Pancreas (tissue), 10 donors: ENCODE measurements around the gene SEMA4D. TPM values are rescaled to one million over a fixed set of nuclear protein-coding genes. Genes with fewer than 3 reads are reported as not detected.

Source experiments
- ATAC-seq, 4 donors: fragments of 200-7000 bp; cut with Tn5 transposase; one replicate each; pipeline versions ENCODE4 v1.8.0 to v1.9.1; 2020; ENCODE audit warnings: mild to moderate bottlenecking in 4 of 4, moderate library complexity in 4 of 4
- DNase-seq, 6 donors: peaks; one replicate each; pipeline ENCODE4 v3.0.0-alpha.2; 2020
- FAIRE-seq: peaks from 2 replicates; lab custom pipeline; 2012; peaks lifted over from hg19 to GRCh38; lab: Jason Lieb, UNC
- H3K27ac ChIP-seq, 4 donors: fragments of 200-600 bp; sonication (generic); 1 replicate in 3 of 4; 2 replicates in 1 of 4; pipeline versions ENCODE4 v1.5.0 to v1.8.0; 2020
- H3K27me3 ChIP-seq, 4 donors: fragments of 200-600 bp; one replicate each; pipeline ENCODE4 v1.8.0; 2021
- H3K36me3 ChIP-seq, 3 donors: fragments of 200-600 bp; sonication (generic) in 1 of 3; one replicate each; pipeline versions ENCODE4 v1.5.0 to v1.8.0; 2020 to 2021
- H3K4me1 ChIP-seq, 3 donors: fragments of 200-600 bp; one replicate each; pipeline ENCODE4 v1.8.0; 2021
- H3K4me3 ChIP-seq, 4 donors: fragments of 200-600 bp; sonication (generic) in 2 of 4; one replicate each; pipeline versions ENCODE4 v1.5.0 to v1.8.0; 2020 to 2021
- H3K9me3 ChIP-seq, 4 donors: fragments of 200-600 bp; one replicate each; pipeline ENCODE4 v1.8.0; 2021
- WGBS, 2 donors: extraction: QIAGEN DNeasy Blood & Tissue Kit; methylation state at CpG; one replicate each; pipeline ENCODE4 v1.1.7; 2013; 5-methylcytosine and 5-hydroxymethylcytosine counted together
- intact Hi-C, 3 donors: fragments of 100-400 bp; cut with DNase I; formaldehyde crosslinking; loops; one replicate each; pipeline versions ENCODE4 v1.11.1 to v1.14.2; 2022
- polyA plus RNA-seq, 2 donors: library from polyadenylated mRNA; stranded (reverse); fragments of 200-250 nt; gene quantifications; one replicate each; pipeline ENCODE4 v1.2.3, GENCODE V29; 2013
- total RNA-seq, 6 donors: library from RNA; stranded (reverse); fragmentation: NEBNext Ultra II Directional in 4 of 6; extraction: Animal tissue kit (Norgen Biotek cat#: 25700) in 4 of 6; gene quantifications; one replicate each; pipeline versions ENCODE4 v1.2.1 to v1.2.4, GENCODE V29; 2021 to 2023
- TF ChIP-seq, protein P1 (sequence below), 4 donors: fragments of 200-600 bp; sonication (generic) in 3 of 4; IDR thresholded peaks; one replicate each; pipeline versions ENCODE4 v1.5.0 to v1.8.0; 2021; ENCODE audit warnings: antibody characterized with exemption in 4 of 4
- donor health status: healthy with polysubstance abuse.
- donor health status: DM: no; HTN: no; CAD: no; lungs with moderate emphysema.
- donor health status: DM: no; HTN: no; CAD: no.
- donor health status: control.
- donor health status: control.
- donor health status: Bipolar disorder and iron deficiency.
- donor health status: DM: yes; HTN: yes; CAD: no.
- donor health status: DM: no; HTN: no; CAD: no.
- donor health status: DM: no; HTN: no; CAD: no.
- donor health status: DM: yes; HTN: yes; CAD: no.

Gene SEMA4D
- total and polyA plus RNA-seq, 8 donors: 7.1 to 29.7 (median 12.9) TPM

DNA sequence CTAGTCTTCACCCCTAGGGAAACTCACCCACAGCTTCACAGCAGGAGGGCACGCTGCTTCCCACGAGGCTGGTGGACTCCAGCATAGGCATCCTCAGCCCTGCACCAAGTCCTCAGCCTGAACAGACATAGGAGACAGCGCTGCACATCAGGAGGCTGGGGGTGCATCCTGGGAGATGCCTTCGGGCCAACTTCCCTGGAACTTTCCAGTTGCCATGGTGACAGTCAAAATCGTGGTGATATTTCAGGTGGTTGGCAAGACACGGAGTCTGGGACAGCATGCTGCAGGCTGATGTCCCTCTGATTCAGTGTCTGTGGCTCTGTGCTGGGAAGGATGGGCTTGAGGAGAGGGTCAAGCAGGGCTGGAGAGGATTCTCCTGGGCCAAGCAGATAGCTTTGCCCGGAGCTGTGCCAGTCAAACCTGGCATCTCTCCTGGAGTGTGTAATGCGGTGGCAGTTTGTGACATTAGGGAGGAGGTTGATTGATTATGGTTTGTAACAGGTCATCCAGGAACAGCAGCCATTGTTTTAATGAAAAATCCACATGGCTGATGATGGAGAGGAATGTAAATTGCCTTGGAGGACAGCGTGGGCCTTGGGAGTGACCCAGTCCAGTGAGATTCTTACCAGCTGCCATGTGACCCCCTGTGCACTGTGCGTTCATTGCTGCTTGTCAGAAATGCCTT is 35.6 kb upstream of the SEMA4D start:
- H3K4me3 ChIP-seq: no peak overlapping the region
- H3K27ac ChIP-seq: peak overlapping the region in 1 of 4 donors; percentile 28
- peak in 1 of 6 donors; percentile 33 for DNase-seq
- peak; percentile 51 to 74 (median 61) for ATAC-seq
- FAIRE-seq: no peak
- no peaks in the 10 kb centered on the region for H3K27me3 ChIP-seq
- TF ChIP-seq, protein P1, sequence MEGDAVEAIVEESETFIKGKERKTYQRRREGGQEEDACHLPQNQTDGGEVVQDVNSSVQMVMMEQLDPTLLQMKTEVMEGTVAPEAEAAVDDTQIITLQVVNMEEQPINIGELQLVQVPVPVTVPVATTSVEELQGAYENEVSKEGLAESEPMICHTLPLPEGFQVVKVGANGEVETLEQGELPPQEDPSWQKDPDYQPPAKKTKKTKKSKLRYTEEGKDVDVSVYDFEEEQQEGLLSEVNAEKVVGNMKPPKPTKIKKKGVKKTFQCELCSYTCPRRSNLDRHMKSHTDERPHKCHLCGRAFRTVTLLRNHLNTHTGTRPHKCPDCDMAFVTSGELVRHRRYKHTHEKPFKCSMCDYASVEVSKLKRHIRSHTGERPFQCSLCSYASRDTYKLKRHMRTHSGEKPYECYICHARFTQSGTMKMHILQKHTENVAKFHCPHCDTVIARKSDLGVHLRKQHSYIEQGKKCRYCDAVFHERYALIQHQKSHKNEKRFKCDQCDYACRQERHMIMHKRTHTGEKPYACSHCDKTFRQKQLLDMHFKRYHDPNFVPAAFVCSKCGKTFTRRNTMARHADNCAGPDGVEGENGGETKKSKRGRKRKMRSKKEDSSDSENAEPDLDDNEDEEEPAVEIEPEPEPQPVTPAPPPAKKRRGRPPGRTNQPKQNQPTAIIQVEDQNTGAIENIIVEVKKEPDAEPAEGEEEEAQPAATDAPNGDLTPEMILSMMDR (IDR thresholded peaks at IDR 0.05): no peak
- no peaks in the 10 kb centered on the region for H3K36me3 ChIP-seq
- intact Hi-C loops: no loop called here
- 58 to 60% methylated on average over 10 of the region's 10 CpGs for WGBS, 2 donors
- H3K9me3 ChIP-seq: no peaks in the 10 kb centered on the region
- no peaks in the 10 kb centered on the region for H3K4me1 ChIP-seq

DNA sequence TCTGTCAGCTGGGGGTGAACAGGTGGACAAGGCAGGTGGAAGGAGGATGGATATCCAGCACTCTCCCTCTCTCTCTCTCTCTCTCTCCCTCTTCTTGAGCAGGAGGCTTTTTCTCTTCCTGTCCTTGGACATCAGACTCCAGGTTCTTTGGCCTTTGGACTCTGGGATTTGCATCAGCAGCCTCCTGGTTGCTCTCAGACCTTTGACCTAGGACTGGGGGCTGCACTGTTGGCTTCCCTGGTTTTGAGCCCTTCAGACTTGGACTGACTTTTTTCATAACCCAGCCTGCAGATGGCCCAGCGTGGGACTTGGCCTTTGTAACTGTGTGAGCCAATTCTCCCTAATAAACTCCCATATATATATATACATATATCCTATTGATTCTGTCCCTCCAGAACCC is 35.0 kb upstream of the SEMA4D start:
- Histone ChIP-seq H3K4me1 (no peaks in the 10 kb centered on the region), H3K27ac (no peak overlapping the region), H3K9me3 (no peaks in the 10 kb centered on the region), H3K36me3 (no peaks in the 10 kb centered on the region), H3K27me3 (no peaks in the 10 kb centered on the region), H3K4me3 (no peak overlapping the region)
- intact Hi-C loops: no loop called here
- DNase-seq: no peak
- 86 to 92% methylated on average over 1 of the region's 1 CpG for WGBS, 2 donors
- no peak for FAIRE-seq
- TF ChIP-seq, protein P1 (IDR thresholded peaks at IDR 0.05): no peak
- no peak for ATAC-seq

DNA sequence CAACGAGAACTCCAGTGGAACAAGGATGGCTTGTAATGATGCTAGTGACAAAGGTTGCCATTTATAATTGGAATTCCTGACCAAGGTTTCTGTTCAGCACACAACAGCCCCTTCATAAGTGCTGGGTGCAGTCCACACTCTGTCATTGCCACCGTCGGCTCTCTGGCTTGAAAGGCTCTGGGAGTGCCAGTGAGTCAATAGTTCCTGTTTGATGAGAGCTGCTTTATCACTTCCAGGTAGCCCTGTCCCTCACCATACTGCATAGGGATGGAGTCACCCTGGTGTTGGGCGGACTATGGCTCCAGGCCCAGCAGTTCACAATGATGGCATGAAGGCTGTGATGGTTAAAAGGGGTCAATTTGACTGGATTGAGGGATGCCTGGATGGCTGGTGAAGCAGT is 34.6 kb upstream of the SEMA4D start:
- intact Hi-C loops: no loop called here
- no peaks in the 10 kb centered on the region for H3K4me1 ChIP-seq
- no peak overlapping the region for H3K27ac ChIP-seq
- 54 to 56% methylated on average over 4 of the region's 4 CpGs for WGBS, 2 donors
- H3K27me3 ChIP-seq: no peaks in the 10 kb centered on the region
- DNase-seq: no peak
- TF ChIP-seq, protein P1 (IDR thresholded peaks at IDR 0.05): no peak
- no peaks in the 10 kb centered on the region for H3K9me3 ChIP-seq
- no peak for FAIRE-seq
- no peak overlapping the region for H3K4me3 ChIP-seq
- H3K36me3 ChIP-seq: no peaks in the 10 kb centered on the region
- peak in 3 of 4 donors; percentile 33 to 51 (median 48) for ATAC-seq

DNA sequence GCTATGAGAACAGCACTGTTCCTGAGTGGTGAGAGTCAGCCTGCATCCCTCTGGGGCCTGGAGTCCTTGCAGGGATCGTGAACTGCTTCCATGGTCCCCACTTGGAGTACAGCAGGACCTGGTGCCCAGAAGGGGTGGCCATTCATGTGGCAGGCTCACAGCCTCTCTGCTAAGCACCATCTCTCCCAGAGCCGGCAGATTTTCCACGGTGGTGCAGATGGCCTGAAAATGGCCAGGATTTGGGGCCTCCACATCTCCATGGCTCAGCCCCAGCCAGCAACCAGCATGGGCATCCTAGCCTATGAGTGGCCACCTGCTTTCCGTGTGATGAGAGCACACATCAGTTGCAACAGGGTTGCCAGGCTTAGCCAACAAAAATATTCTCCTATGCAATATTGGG is 33.9 kb upstream of the SEMA4D start:
- Histone ChIP-seq H3K36me3 (no peaks in the 10 kb centered on the region), H3K4me3 (no peak overlapping the region), H3K4me1 (no peaks in the 10 kb centered on the region), H3K27ac (no peak overlapping the region), H3K9me3 (no peaks in the 10 kb centered on the region), H3K27me3 (no peaks in the 10 kb centered on the region)
- TF ChIP-seq, protein P1 (IDR thresholded peaks at IDR 0.05): no peak
- FAIRE-seq: no peak
- DNase-seq: no peak
- WGBS, 2 donors: 89 to 98% methylated on average over 4 of the region's 4 CpGs
- intact Hi-C loops: no loop called here
- ATAC-seq: no peak

DNA sequence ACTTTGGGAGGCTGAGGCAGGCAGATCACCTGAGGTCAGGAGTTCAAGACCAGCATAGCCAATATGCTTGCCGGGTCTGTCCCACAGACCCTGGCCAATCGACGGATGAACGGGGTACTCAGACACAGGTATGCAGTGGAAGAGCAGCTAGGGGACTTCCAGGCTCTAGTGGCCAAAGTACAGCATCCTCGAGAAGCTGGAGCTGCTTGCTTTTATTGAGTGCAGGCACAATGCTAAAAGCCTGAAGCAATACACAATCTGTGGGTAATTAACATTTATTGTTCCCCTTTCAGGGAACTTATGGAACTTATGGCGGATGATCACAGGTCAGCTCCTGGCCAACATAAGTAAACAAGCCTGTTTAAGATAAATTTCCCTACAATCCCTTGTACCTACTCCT is 32.8 kb upstream of the SEMA4D start:
- H3K9me3 ChIP-seq: no peaks in the 10 kb centered on the region
- no peaks in the 10 kb centered on the region for H3K4me1 ChIP-seq
- H3K27ac ChIP-seq: no peak overlapping the region
- FAIRE-seq (no peak), ATAC-seq (no peak), DNase-seq (no peak)
- TF ChIP-seq, protein P1 (IDR thresholded peaks at IDR 0.05): no peak
- H3K4me3 ChIP-seq: no peak overlapping the region
- 86% methylated on average over 6 of the region's 6 CpGs for WGBS, 2 donors
- no peaks in the 10 kb centered on the region for H3K36me3 ChIP-seq
- no peaks in the 10 kb centered on the region for H3K27me3 ChIP-seq
- intact Hi-C loops: no loop called here
